ENCODE measurements around the gene CDC42EP1. TPM values are rescaled to one million over a fixed set of nuclear protein-coding genes. Genes with fewer than 3 reads are reported as not detected.

The CDC42EP1 gene
- total RNA-seq, 1 experiment from 2014 or later: 22.3 TPM

- H3K9me3 ChIP-seq (replicated peaks): no peaks in the 10 kb centered on the region
- peaks cover 15% of the 10 kb centered on the region for H3K4me1 ChIP-seq (replicated peaks)
- H3K36me3 ChIP-seq: no peaks in the 10 kb centered on the region; the same call in 1 of the 2 replicates
- 0 out of 2 replicates have a peak, but pooled peaks cover 5% of the 10 kb centered on the region for H3K27me3 ChIP-seq (replicated peaks)
- H3K27ac ChIP-seq: no peak overlapping the region
- DNase-seq (ENCODE audit: low read depth in 1 of 2, low spot score in 2 of 2): no peak
- no peak overlapping the region for H3K4me3 ChIP-seq
Measured at GRCh38 chr22:37610480-37611129, 50.3 kb downstream of the CDC42EP1 start.

GRCh38 chr22:37611207-37611606 lies 50.9 kb downstream of the CDC42EP1 start:
- H3K9me3 ChIP-seq (replicated peaks): no peaks in the 10 kb centered on the region
- H3K27ac ChIP-seq: no peak overlapping the region
- H3K36me3 ChIP-seq: no peaks in the 10 kb centered on the region; the same call in 1 of the 2 replicates
- 0 out of 2 replicates have a peak, but pooled peaks cover 5% of the 10 kb centered on the region for H3K27me3 ChIP-seq (replicated peaks)
- no peak overlapping the region for H3K4me3 ChIP-seq
- H3K4me1 ChIP-seq (replicated peaks): peaks cover 15% of the 10 kb centered on the region
- DNase-seq (ENCODE audit: low read depth in 1 of 2, low spot score in 2 of 2): no peak

- Histone ChIP-seq H3K4me1 (replicated peaks) (no peaks in the 10 kb centered on the region), H3K27me3 (replicated peaks) (no peaks in the 10 kb centered on the region)
Measured at GRCh38 chr22:37616201-37617083, 56.2 kb downstream of the CDC42EP1 start.

GRCh38 chr22:37617431-37617830 lies 57.2 kb downstream of the CDC42EP1 start:
- H3K27me3 ChIP-seq (replicated peaks): no peaks in the 10 kb centered on the region
- H3K9me3 ChIP-seq (replicated peaks): no peaks in the 10 kb centered on the region
- peaks cover 35% of the 10 kb centered on the region for H3K36me3 ChIP-seq
- no peak overlapping the region for H3K27ac ChIP-seq
- no peak overlapping the region for H3K4me3 ChIP-seq
- H3K4me1 ChIP-seq (replicated peaks): no peaks in the 10 kb centered on the region
- DNase-seq (ENCODE audit: low read depth in 1 of 2, low spot score in 2 of 2): no peak

More at GRCh38 chr22:37616201-37617083, 56.2 kb downstream of the CDC42EP1 start:
- Histone ChIP-seq H3K27ac (no peak overlapping the region), H3K4me3 (no peak overlapping the region), H3K9me3 (replicated peaks) (no peaks in the 10 kb centered on the region), H3K36me3 (peaks cover 33% of the 10 kb centered on the region)
- DNase-seq (ENCODE audit: low read depth in 1 of 2, low spot score in 2 of 2): no peak

- no peak overlapping the region for H3K27ac ChIP-seq
- H3K27me3 ChIP-seq (replicated peaks): no peaks in the 10 kb centered on the region
- no peak overlapping the region for H3K4me3 ChIP-seq
- no peaks in the 10 kb centered on the region for H3K9me3 ChIP-seq (replicated peaks)
- no peaks in the 10 kb centered on the region for H3K4me1 ChIP-seq (replicated peaks)
- peaks cover 37% of the 10 kb centered on the region for H3K36me3 ChIP-seq
- no peak for DNase-seq (ENCODE audit: low read depth in 1 of 2, low spot score in 2 of 2)
Measured at GRCh38 chr22:37618072-37618656, 57.9 kb downstream of the CDC42EP1 start.

GRCh38 chr22:37618674-37619073 lies 58.4 kb downstream of the CDC42EP1 start:
- no peak for DNase-seq (ENCODE audit: low read depth in 1 of 2, low spot score in 2 of 2)
- H3K4me1 ChIP-seq (replicated peaks): no peaks in the 10 kb centered on the region
- peaks cover 40% of the 10 kb centered on the region for H3K36me3 ChIP-seq
- H3K9me3 ChIP-seq (replicated peaks): no peaks in the 10 kb centered on the region
- H3K4me3 ChIP-seq: no peak overlapping the region
- no peaks in the 10 kb centered on the region for H3K27me3 ChIP-seq (replicated peaks)
- H3K27ac ChIP-seq: no peak overlapping the region

Other genes starting within 250 kb of the CDC42EP1 start
- 0.11 TPM in 1 of 2 replicates, not detected in the other for gene ELFN2, start 133.0 kb upstream of the CDC42EP1 start, total RNA-seq (2014; rRNA removed; shearing (Covaris generic))
- not detected in 2 replicates for gene MFNG, start 74.1 kb upstream of the CDC42EP1 start, total RNA-seq (2014; rRNA removed; shearing (Covaris generic))
- gene CARD10, start 41.1 kb upstream of the CDC42EP1 start, total RNA-seq (2014; rRNA removed; shearing (Covaris generic)): 14.6 and 40.7 TPM in 2 replicates
- gene LGALS2, start 19.6 kb downstream of the CDC42EP1 start, total RNA-seq (2014; rRNA removed; shearing (Covaris generic)): not detected in 2 replicates
- gene GGA1, start 48.4 kb downstream of the CDC42EP1 start, total RNA-seq (2014; rRNA removed; shearing (Covaris generic)): 22.6 and 34.9 TPM in 2 replicates
- gene SH3BP1, start 79.2 kb downstream of the CDC42EP1 start, total RNA-seq (2014; rRNA removed; shearing (Covaris generic)): 8.2 and 13.6 TPM in 2 replicates
- gene PDXP, start 98.2 kb downstream of the CDC42EP1 start, total RNA-seq (2014; rRNA removed; shearing (Covaris generic)): 47.1 and 47.7 TPM in 2 replicates
- 5,490 and 8,922 TPM in 2 replicates for gene LGALS1, start 115.2 kb downstream of the CDC42EP1 start, total RNA-seq (2014; rRNA removed; shearing (Covaris generic))
- gene NOL12, start 125.9 kb downstream of the CDC42EP1 start, total RNA-seq (2014; rRNA removed; shearing (Covaris generic)): 32.1 and 38.0 TPM in 2 replicates
- 90.4 and 92.5 TPM in 2 replicates for gene TRIOBP, start 136.6 kb downstream of the CDC42EP1 start, total RNA-seq (2014; rRNA removed; shearing (Covaris generic))
- gene GCAT, start 247.5 kb downstream of the CDC42EP1 start, total RNA-seq (2014; rRNA removed; shearing (Covaris generic)): 54.7 and 60.9 TPM in 2 replicates